ENCODE measurements around the gene CROCC.
A peak's percentile ranks its signal among the peaks of the same experiment; 100 is the strongest.
"Not testable (repeated sequence)": the region's sequence is repeated elsewhere in the genome, so short reads cannot be mapped to it uniquely, and the experiment has no call there.

CROCC gene

DNA sequence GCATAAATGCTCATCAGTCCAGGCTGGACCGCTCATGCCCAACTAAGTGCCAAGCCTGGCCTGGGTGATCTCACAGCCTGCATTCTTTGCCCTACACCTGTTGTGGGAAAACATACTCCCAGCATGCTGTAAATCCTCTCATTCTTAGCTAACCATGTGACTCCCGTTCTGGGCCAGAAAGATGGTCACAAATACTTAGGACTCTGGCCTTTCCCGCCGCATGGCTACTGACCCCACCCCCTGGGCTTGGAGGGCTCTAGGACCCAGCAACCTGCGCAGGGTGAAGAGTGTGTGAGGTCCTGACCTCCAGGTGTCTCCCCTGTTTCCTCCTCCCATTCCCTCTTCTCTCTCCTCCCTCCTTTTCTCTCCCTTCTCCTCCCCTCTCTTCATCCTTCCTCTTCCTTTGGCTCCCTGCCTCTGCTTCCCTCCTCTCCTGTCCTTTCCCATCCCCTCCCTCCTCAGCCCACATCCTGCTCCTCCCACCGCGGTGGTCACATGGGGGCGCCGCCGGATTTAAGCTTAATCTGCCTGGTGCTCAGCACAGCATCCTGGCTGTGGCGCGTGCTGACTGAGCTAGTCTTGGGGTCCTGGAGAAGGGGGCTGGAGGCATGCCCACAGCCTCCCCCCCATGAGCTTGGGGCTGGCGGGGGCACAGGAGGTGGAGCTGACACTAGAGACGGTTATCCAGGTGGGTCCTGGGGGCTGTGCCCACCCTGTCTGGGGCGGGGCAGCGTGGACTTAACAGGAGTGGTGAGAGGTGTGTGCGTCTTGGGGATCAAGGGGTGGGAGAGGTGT, at the start of gene CROCC:
CROCC (plus strand) TSS at position 541 of the 795 bp plus-strand sequence; CDS start at position 629, 88 bp downstream.
- H3K79me2 ChIP-seq: no peaks in the 10 kb centered on the region
- H3K4me3 ChIP-seq (ENCODE audit: low read depth, low read length): no peak within 1 kb of the TSS
- no peaks in the 10 kb centered on the region for H3K27me3 ChIP-seq (ENCODE audit: control insufficient read depth, insufficient read depth, low read length)
- no peak for TF ChIP-seq CTCF (IDR thresholded peaks at IDR 0.05)
- no peak within 1 kb of the TSS for H3K27ac ChIP-seq
- no peaks in the 10 kb centered on the region for H3K36me3 ChIP-seq (ENCODE audit: control insufficient read depth, insufficient read depth, low read length)
- no peak within 1 kb of the TSS for H2AFZ ChIP-seq
- H3K4me1 ChIP-seq: no peaks in the 10 kb centered on the region
- no peak within 1 kb of the TSS for H3K9ac ChIP-seq
- no peak within 1 kb of the TSS for H3K4me2 ChIP-seq (ENCODE audit: low read length)
- no peaks in the 10 kb centered on the region for H3K9me3 ChIP-seq (ENCODE audit: control insufficient read depth, low read length)

DNA sequence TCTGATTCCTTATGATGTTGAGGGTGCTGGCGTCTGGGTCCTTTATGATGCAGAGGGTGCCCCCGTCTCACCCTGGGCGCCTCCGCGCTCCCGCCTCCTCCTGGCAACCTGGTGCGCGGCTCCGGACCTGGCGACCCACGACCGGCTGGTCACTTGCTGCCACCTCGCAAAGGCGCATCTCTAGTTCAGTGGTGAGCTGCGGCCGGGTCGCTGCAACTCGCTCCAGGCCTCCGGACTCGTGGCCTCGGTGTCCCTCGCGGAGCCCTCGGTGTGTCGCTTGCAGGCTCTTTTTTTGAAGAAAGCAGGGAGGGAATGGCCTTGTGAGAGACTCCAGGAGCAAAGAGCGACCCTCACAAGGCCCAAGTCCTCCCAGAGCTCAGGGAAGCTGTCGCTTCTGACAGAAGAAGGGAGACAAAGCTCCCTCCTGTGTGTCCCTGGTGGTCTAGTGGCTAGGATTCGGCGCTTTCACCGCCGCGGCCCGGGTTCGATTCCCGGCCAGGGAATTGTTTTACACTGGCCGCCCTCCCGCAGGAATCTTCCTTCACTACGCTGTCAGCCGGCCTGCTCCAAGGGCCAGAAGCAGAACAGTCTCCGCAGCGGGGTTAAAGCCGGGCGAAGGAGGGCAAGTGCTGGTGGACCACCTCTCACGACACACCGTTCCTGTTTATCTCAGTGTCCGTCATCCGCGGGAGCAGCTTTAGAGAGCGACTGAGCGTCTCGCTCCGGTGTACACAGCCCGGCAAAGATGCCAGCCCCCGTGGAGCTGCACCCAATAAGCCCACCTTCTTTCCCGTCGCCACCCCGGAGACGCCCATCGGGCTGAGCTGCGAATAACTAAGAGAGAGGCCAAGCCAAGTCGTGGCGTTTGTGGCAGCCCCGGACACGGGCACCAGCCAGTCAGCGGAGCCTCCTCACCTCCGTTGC, 49.3 kb upstream of the CROCC start:
- not testable (repeated sequence) for H3K36me3 ChIP-seq (ENCODE audit: control insufficient read depth, insufficient read depth, low read length); H3K27me3 ChIP-seq (ENCODE audit: control insufficient read depth, insufficient read depth, low read length); H3K27ac ChIP-seq; H3K4me1 ChIP-seq; H3K79me2 ChIP-seq; H2AFZ ChIP-seq; H3K9me3 ChIP-seq (ENCODE audit: control insufficient read depth, low read length); H3K9ac ChIP-seq; H3K4me3 ChIP-seq (ENCODE audit: low read depth, low read length)
- H3K4me2 ChIP-seq (ENCODE audit: low read length): peak overlapping the region; percentile 58

DNA sequence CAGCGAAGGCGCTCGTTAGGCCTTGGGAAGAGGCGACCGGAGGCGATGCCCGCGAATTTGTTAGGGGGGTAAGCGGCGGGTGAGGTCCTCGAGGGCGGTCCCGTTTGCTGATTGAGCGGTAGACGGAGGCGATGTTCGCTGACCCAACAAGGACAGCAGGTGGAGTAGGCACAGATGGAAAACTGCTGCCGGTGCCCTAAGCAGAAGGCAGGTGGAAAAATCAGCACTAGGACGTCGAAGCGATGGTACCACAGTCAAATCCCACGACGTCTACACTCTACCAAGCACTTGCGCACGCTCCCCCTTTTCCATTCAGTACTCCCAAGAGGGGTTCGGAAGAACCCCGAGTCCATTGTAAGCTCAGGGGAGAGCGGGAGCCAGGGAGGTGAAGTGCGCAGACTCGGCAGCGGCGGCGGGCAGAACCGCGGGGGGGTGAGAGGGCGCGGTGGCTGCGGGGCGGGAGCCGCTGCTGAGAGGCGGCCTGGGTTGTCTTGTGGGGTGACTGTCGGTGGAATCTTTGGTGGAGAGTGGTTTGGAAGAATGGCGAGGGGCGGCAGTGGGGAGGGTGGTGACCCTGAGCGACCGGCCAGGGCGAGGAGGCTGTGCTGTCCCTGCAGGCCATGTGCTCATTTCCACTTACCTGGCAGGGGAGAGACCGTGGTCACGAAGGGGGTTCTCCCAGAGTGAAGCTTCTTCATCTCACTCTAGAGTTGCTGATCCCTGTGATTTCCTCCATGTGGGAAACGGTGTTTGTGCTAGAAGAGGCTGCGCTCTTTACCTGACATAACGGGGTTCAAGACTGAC, 48.5 kb upstream of the CROCC start:
- H3K4me3 ChIP-seq (ENCODE audit: low read depth, low read length); H3K9me3 ChIP-seq (ENCODE audit: control insufficient read depth, low read length); H3K79me2 ChIP-seq; H3K27ac ChIP-seq; H3K4me1 ChIP-seq; H3K27me3 ChIP-seq (ENCODE audit: control insufficient read depth, insufficient read depth, low read length); H3K9ac ChIP-seq; H3K36me3 ChIP-seq (ENCODE audit: control insufficient read depth, insufficient read depth, low read length); H2AFZ ChIP-seq: not testable (repeated sequence)
- H3K4me2 ChIP-seq (ENCODE audit: low read length): peak overlapping the region; percentile 58

DNA sequence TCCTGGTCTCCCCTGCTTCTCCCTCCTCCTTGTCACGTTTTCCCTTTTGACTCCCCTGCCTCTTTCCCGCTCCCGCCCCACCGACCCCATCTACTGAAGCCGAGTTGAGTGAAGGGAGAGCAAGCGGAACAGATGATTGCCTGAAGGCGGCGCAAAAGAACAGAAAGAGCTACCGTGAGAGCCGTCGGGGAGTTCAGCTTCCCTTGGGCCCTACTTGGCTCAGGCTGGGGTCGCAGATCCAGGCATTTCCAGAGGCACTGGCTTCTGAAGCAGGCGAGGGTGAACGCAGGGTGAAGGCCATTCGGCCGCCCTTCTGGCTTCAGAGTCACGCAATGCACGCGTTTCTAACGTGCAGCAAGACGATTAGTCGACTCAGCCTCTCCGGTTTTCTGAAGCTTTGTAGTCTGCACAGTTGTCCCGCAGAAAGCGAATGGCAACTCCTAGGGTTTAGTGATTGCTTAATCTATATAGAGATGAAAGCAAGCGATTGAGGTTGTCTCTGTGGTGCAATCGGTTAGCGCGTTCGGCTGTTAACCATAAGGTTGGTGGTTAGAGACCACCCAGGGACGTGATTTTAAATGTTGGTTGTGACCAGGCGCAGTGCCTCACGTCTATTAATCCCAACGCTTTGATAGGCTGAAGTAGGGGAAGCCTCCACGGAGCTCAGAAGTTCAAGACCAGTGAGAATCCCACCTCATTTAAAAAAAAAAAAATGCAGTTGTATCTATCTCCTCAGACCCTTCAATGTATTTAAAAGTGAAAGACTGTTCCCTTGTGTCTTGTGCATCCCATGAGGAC, 46.6 kb upstream of the CROCC start:
- not testable (repeated sequence) for H3K79me2 ChIP-seq; H3K36me3 ChIP-seq (ENCODE audit: control insufficient read depth, insufficient read depth, low read length); H3K4me1 ChIP-seq; H3K27me3 ChIP-seq (ENCODE audit: control insufficient read depth, insufficient read depth, low read length); H3K27ac ChIP-seq; H3K4me2 ChIP-seq (ENCODE audit: low read length); H3K9me3 ChIP-seq (ENCODE audit: control insufficient read depth, low read length); H2AFZ ChIP-seq; H3K9ac ChIP-seq; H3K4me3 ChIP-seq (ENCODE audit: low read depth, low read length)

- not testable (repeated sequence) for H3K4me3 ChIP-seq (ENCODE audit: low read depth, low read length); H3K27ac ChIP-seq
These were observed 40.0 kb upstream of the CROCC start for GRCh38 chr1:16881742-16882141.

GRCh38 chr1:16882986-16883385, 38.7 kb upstream of the CROCC start:
- Histone ChIP-seq H3K79me2 (no peaks in the 10 kb centered on the region), H2AFZ (no peak overlapping the region), H3K27me3 (ENCODE audit: control insufficient read depth, insufficient read depth, low read length) (no peaks in the 10 kb centered on the region), H3K27ac (no peak overlapping the region), H3K36me3 (ENCODE audit: control insufficient read depth, insufficient read depth, low read length) (no peaks in the 10 kb centered on the region), H3K9me3 (ENCODE audit: control insufficient read depth, low read length) (no peaks in the 10 kb centered on the region), H3K4me2 (ENCODE audit: low read length) (no peak overlapping the region), H3K4me3 (ENCODE audit: low read depth, low read length) (no peak overlapping the region), H3K4me1 (no peaks in the 10 kb centered on the region), H3K9ac (no peak overlapping the region)
- TF ChIP-seq CTCF (IDR thresholded peaks at IDR 0.05): no peak

More at GRCh38 chr1:16881742-16882141, 40.0 kb upstream of the CROCC start:
- H3K36me3 ChIP-seq (ENCODE audit: control insufficient read depth, insufficient read depth, low read length); H3K9ac ChIP-seq; H3K79me2 ChIP-seq; H3K9me3 ChIP-seq (ENCODE audit: control insufficient read depth, low read length); H2AFZ ChIP-seq; H3K4me1 ChIP-seq; H3K4me2 ChIP-seq (ENCODE audit: low read length); H3K27me3 ChIP-seq (ENCODE audit: control insufficient read depth, insufficient read depth, low read length): not testable (repeated sequence)

GRCh38 chr1:16884487-16884886, 37.2 kb upstream of the CROCC start:
- H3K27ac ChIP-seq; H3K4me1 ChIP-seq; H3K79me2 ChIP-seq; H3K36me3 ChIP-seq (ENCODE audit: control insufficient read depth, insufficient read depth, low read length); H2AFZ ChIP-seq; H3K4me3 ChIP-seq (ENCODE audit: low read depth, low read length); H3K9me3 ChIP-seq (ENCODE audit: control insufficient read depth, low read length); H3K27me3 ChIP-seq (ENCODE audit: control insufficient read depth, insufficient read depth, low read length); H3K4me2 ChIP-seq (ENCODE audit: low read length); H3K9ac ChIP-seq: not testable (repeated sequence)

Measured in parathyroid adenoma (tissue), 2 donors.